ENCODE measurements around the gene MAP1LC3B2. TPM values are rescaled to one million over a fixed set of nuclear protein-coding genes. Genes with fewer than 3 reads are reported as not detected.
A peak's percentile ranks its signal among the peaks of the same experiment; 100 is the strongest.
"Not testable (repeated sequence)": the region's sequence is repeated elsewhere in the genome, so short reads cannot be mapped to it uniquely, and the experiment has no call there.

MAP1LC3B2 gene
- total RNA-seq, 2 donors from 2014 or later = 0.66 TPM; not detected in 1

GRCh38 chr12:116547955-116548501, 11.2 kb upstream of the MAP1LC3B2 start:
- ATAC-seq (no peak), DNase-seq (ENCODE audit: low spot score in 2 of 2) (no peak)
- Mint-ChIP-seq H3K27ac (no peak overlapping the region), H3K9me3 (no peaks in the 10 kb centered on the region), H3K36me3 (no peaks in the 10 kb centered on the region)

DNA sequence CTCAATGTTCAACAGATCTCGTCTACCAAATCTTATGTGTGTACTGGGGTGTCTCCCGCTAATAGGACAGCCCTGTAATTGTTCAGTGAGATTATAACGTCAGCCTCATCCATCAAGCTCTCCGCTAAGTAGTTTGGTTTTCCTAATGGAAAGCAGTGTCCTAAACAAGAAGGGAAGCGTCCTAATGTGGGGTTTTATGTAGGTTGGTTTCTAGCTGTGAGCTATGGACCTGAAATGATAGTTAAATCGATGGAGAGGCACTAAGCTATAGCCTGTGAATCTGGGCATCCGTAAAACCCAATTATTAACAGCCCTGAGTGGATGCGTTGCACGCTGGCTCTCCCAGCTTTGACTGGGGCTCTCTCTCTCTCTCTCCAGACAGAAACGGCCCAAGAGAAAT, 9.2 kb upstream of the MAP1LC3B2 start:
- ATAC-seq (no peak), DNase-seq (ENCODE audit: low spot score in 2 of 2) (no peak)
- Mint-ChIP-seq H3K27ac (no peak overlapping the region), H3K36me3 (no peaks in the 10 kb centered on the region), H3K9me3 (no peaks in the 10 kb centered on the region)

DNA sequence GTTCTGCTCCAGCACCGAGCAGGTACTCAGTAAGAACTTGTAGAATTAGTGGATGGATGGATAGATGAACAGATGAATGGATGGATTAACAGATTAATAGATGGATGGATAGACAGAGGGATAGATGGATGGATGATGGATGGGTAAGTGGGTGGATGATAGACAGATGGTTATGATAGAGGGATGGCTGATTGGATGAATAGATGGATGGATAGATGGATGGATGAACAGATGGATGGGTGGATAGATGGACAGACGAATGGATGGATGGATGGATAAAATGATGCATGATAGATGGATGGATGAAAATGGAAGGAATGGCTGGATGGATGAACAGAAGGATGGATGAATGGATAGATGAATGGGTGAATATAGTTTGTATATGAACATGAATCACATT, 8.0 kb upstream of the MAP1LC3B2 start:
- no peak overlapping the region for H3K27ac Mint-ChIP-seq
- no peaks in the 10 kb centered on the region for H3K36me3 Mint-ChIP-seq
- no peak for DNase-seq (ENCODE audit: low spot score in 2 of 2)
- no peak for ATAC-seq
- H3K9me3 Mint-ChIP-seq = no peaks in the 10 kb centered on the region

- Mint-ChIP-seq H3K36me3 (peaks cover 0 to under 1% of the 10 kb centered on the region in 2 donors), H3K9me3 (peaks cover 0 to 3% of the 10 kb centered on the region in 2 donors), H3K27ac (no peak overlapping the region)
- DNase-seq (ENCODE audit: low spot score in 2 of 2) = no peak
- no peak for ATAC-seq
Measured at GRCh38 chr12:116551619-116551951, 7.6 kb upstream of the MAP1LC3B2 start.

GRCh38 chr12:116551952-116552772, 7.0 kb upstream of the MAP1LC3B2 start:
- H3K27ac Mint-ChIP-seq = no peak overlapping the region
- DNase-seq (ENCODE audit: low spot score in 2 of 2) = no peak
- peak; percentile 61 to 66 for ATAC-seq
- H3K9me3 Mint-ChIP-seq = peaks cover 0 to 8% of the 10 kb centered on the region in 2 donors
- H3K36me3 Mint-ChIP-seq = peaks cover 5 to 6% of the 10 kb centered on the region in 2 donors

GRCh38 chr12:116552773-116553373, 6.3 kb upstream of the MAP1LC3B2 start:
- DNase-seq (ENCODE audit: low spot score in 2 of 2) = no peak
- Mint-ChIP-seq H3K36me3 (peaks cover 5 to 6% of the 10 kb centered on the region in 2 donors), H3K9me3 (peaks cover 0 to 8% of the 10 kb centered on the region in 2 donors), H3K27ac (no peak overlapping the region)
- no peak for ATAC-seq

- DNase-seq (ENCODE audit: low spot score in 2 of 2) (no peak), ATAC-seq (no peak)
- Mint-ChIP-seq H3K9me3 (peaks cover 0 to 8% of the 10 kb centered on the region in 2 donors), H3K27ac (no peak overlapping the region), H3K36me3 (peaks cover 5 to 6% of the 10 kb centered on the region in 2 donors)
Measured at GRCh38 chr12:116556356-116556952, 2.7 kb upstream of the MAP1LC3B2 start.

GRCh38 chr12:116556964-116557698, 2.0 kb upstream of the MAP1LC3B2 start:
- H3K9me3 Mint-ChIP-seq = peaks cover 0 to 8% of the 10 kb centered on the region in 2 donors
- no peak overlapping the region for H3K27ac Mint-ChIP-seq
- H3K36me3 Mint-ChIP-seq = peaks cover 5 to 6% of the 10 kb centered on the region in 2 donors
- DNase-seq (ENCODE audit: low spot score in 2 of 2) (no peak), ATAC-seq (no peak)

GRCh38 chr12:116558280-116559161, 660 bp upstream of the MAP1LC3B2 start:
- no peak for DNase-seq (ENCODE audit: low spot score in 2 of 2)
- peak in 1 of 2 donors; percentile 1 for ATAC-seq
- Mint-ChIP-seq H3K27ac (peak overlapping the region in 1 of 2 donors; percentile 85), H3K36me3 (peaks cover 5 to 11% of the 10 kb centered on the region in 2 donors), H3K9me3 (peaks cover 2 to 13% of the 10 kb centered on the region in 2 donors)

- no peak for ATAC-seq
- no peak for DNase-seq (ENCODE audit: low spot score in 2 of 2)
- Mint-ChIP-seq H3K9me3 (peaks cover 11 to 29% of the 10 kb centered on the region in 2 donors), H3K27ac (no peak overlapping the region), H3K36me3 (peaks cover 11 to 27% of the 10 kb centered on the region in 2 donors)
Measured at GRCh38 chr12:116561181-116561821, 2.1 kb downstream of the MAP1LC3B2 start.

DNA sequence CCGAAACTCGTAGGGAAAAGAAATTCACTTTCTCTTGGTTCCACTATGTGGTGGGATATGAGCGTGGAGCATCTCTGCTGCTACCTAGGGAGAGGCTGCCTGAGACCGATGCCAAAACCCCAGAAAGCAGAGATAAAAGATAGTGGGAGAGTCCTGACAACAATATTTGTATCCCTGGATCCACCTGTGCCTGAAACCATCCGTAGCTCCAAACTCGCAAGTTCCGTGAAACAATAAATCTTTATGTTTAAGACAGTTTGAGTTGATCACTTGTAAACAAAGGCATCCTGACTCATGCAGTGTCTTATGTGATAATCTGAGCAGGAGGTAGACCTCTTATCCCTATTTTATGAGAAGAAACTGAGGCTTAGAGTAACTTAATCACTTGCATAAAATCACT, 2.9 kb downstream of the MAP1LC3B2 start:
- no peak for DNase-seq (ENCODE audit: low spot score in 2 of 2)
- H3K9me3 Mint-ChIP-seq = peaks cover 11 to 21% of the 10 kb centered on the region in 2 donors
- peaks cover 7 to 22% of the 10 kb centered on the region in 2 donors for H3K36me3 Mint-ChIP-seq
- no peak for ATAC-seq
- no peak overlapping the region for H3K27ac Mint-ChIP-seq

GRCh38 chr12:116563262-116563661, 4.1 kb downstream of the MAP1LC3B2 start:
- no peak for DNase-seq (ENCODE audit: low spot score in 2 of 2)
- Mint-ChIP-seq H3K9me3 (peaks cover 11 to 21% of the 10 kb centered on the region in 2 donors), H3K36me3 (peaks cover 7 to 21% of the 10 kb centered on the region in 2 donors), H3K27ac (no peak overlapping the region)
- ATAC-seq = no peak

DNA sequence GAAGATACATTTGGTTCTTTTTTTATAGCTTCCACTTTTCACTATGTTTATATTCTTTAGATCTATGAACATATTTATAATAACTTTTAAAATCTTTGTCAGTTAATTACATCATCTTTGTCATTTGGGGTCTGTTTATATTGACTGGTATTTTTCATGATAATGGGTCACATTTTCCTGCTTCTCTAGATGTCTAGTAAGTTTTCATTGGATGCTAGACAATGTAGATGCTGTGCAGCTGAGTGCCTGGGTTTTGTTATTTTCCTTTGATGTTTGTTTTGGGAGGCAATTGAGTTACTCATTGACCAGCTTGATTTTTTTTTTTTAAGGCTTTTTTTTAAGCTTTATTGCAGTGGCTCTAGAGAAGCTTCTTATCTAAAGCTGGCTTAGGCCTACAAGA, 4.9 kb downstream of the MAP1LC3B2 start:
- no peak overlapping the region for H3K27ac Mint-ChIP-seq
- peaks cover 7 to 21% of the 10 kb centered on the region in 2 donors for H3K36me3 Mint-ChIP-seq
- DNase-seq (ENCODE audit: low spot score in 2 of 2) (no peak), ATAC-seq (no peak)
- peaks cover 11 to 21% of the 10 kb centered on the region in 2 donors for H3K9me3 Mint-ChIP-seq

- ATAC-seq; DNase-seq (ENCODE audit: low spot score in 2 of 2); H3K27ac Mint-ChIP-seq: not testable (repeated sequence)
- Mint-ChIP-seq H3K36me3 (peaks cover 7 to 21% of the 10 kb centered on the region in 2 donors), H3K9me3 (peaks cover 11 to 21% of the 10 kb centered on the region in 2 donors)
Measured at GRCh38 chr12:116565221-116565620, 6.0 kb downstream of the MAP1LC3B2 start.

- DNase-seq (ENCODE audit: low spot score in 2 of 2) (no peak), ATAC-seq (no peak)
- Mint-ChIP-seq H3K9me3 (peaks cover 11 to 26% of the 10 kb centered on the region in 2 donors), H3K27ac (no peak overlapping the region), H3K36me3 (peaks cover 7 to 21% of the 10 kb centered on the region in 2 donors)
Measured at GRCh38 chr12:116565963-116566362, 6.8 kb downstream of the MAP1LC3B2 start.

All from activated naive CD4-positive, alpha-beta T cell treated with anti-CD3 and anti-CD28 coated beads, Interleukin-2, amount 50 U/mL, for 72 hours (primary cell).